ENCODE data around the gene RAB5B. TPM values are rescaled to one million over a fixed set of nuclear protein-coding genes. Genes with fewer than 3 reads are reported as not detected.

RAB5B gene
- total and polyA plus RNA-seq, 3 donors from 2014 or later: 139 to 198 (median 144) TPM

GRCh38 chr12:55931317-55931779 lies 42.5 kb upstream of the RAB5B start:
- TF ChIP-seq POLR2A (IDR thresholded peaks at IDR 0.05) (no peak), CTCF (IDR thresholded peaks at IDR 0.05) (no peak)
- intact Hi-C loops (cut with DNase I; ENCODE audit: low total_unique reads): loop anchor here (10.0 kb wide), 1 partner anchor 187 kb away; the partner anchor contains the start of gene GDF11

GRCh38 chr12:55931780-55932550 lies 41.9 kb upstream of the RAB5B start:
- intact Hi-C loops (cut with DNase I; ENCODE audit: low total_unique reads): loop anchor here (10.0 kb wide), 1 partner anchor 187 kb away; the partner anchor contains the start of gene GDF11
- no peaks in the 10 kb centered on the region for H3K9me3 ChIP-seq
- DNase-seq: peak; percentile 74
- TF ChIP-seq POLR2A (IDR thresholded peaks at IDR 0.05) (no peak), CTCF (IDR thresholded peaks at IDR 0.05) (no peak)
- H3K27ac ChIP-seq: peak overlapping the region; percentile 46 to 66
- no peaks in the 10 kb centered on the region for H3K36me3 ChIP-seq (ENCODE audit: low read depth, missing control alignments)
- H3K27me3 ChIP-seq: no peaks in the 10 kb centered on the region
- 1 to 2% methylated on average over 18 to 58 of the region's 60 CpGs for WGBS, 2 donors
- H3K4me1 ChIP-seq: peaks cover 17% of the 10 kb centered on the region
- H3K4me3 ChIP-seq: peak overlapping the region; percentile 69 to 72

More at GRCh38 chr12:55931317-55931779, 42.5 kb upstream of the RAB5B start:
- H3K4me3 ChIP-seq: peak overlapping the region; percentile 69 to 72
- H3K36me3 ChIP-seq (ENCODE audit: low read depth, missing control alignments): no peaks in the 10 kb centered on the region
- peaks cover 17% of the 10 kb centered on the region for H3K4me1 ChIP-seq
- H3K27me3 ChIP-seq: no peaks in the 10 kb centered on the region
- 6 to 9% methylated on average over 10 of the region's 10 CpGs for WGBS, 2 donors
- peak overlapping the region; percentile 46 to 66 for H3K27ac ChIP-seq
- DNase-seq: no peak
- no peaks in the 10 kb centered on the region for H3K9me3 ChIP-seq

- Histone ChIP-seq H3K27ac (peak overlapping the region in 1 of 2 donors; percentile 45), H3K9me3 (no peaks in the 10 kb centered on the region), H3K4me3 (peak overlapping the region; percentile 69 to 72), H3K4me1 (peaks cover 17% of the 10 kb centered on the region), H3K36me3 (ENCODE audit: low read depth, missing control alignments) (no peaks in the 10 kb centered on the region), H3K27me3 (no peaks in the 10 kb centered on the region)
- intact Hi-C loops (cut with DNase I; ENCODE audit: low total_unique reads): loop anchor here (10.0 kb wide), 1 partner anchor 188 kb away; the partner anchor contains the start of gene GDF11
- TF ChIP-seq POLR2A (IDR thresholded peaks at IDR 0.05): no peak
- TF ChIP-seq CTCF (IDR thresholded peaks at IDR 0.05): no peak
- WGBS, 2 donors: 11 to 19% methylated on average over 4 of the region's 4 CpGs
- DNase-seq: no peak
Observed at GRCh38 chr12:55932551-55932910, 41.3 kb upstream of the RAB5B start.

GRCh38 chr12:55933169-55933798 lies 40.6 kb upstream of the RAB5B start:
- peaks cover 17% of the 10 kb centered on the region for H3K4me1 ChIP-seq
- H3K36me3 ChIP-seq (ENCODE audit: low read depth, missing control alignments): no peaks in the 10 kb centered on the region
- 76 to 80% methylated on average over 7 of the region's 7 CpGs for WGBS, 2 donors
- no peaks in the 10 kb centered on the region for H3K27me3 ChIP-seq
- no peaks in the 10 kb centered on the region for H3K9me3 ChIP-seq
- intact Hi-C loops (cut with DNase I; ENCODE audit: low total_unique reads): loop anchor here (10.0 kb wide), 1 partner anchor 188 kb away; the partner anchor contains the start of gene GDF11
- TF ChIP-seq POLR2A (IDR thresholded peaks at IDR 0.05): no peak
- no peak for DNase-seq
- no peak overlapping the region for H3K4me3 ChIP-seq
- H3K27ac ChIP-seq: no peak overlapping the region

Measured in testis (tissue), 3 donors.